GM12875 (cell line): ENCODE data around the gene ANKRD18A.
"Not testable (repeated sequence)": the region's sequence is repeated elsewhere in the genome, so short reads cannot be mapped to it uniquely, and the experiment has no call there.

ENCODE experiments used
- H3K4me3 ChIP-seq: one replicate; pipeline ENCODE4 v1.5.1; 2011; ENCODE audit warnings: low read depth, low read length, control low read depth
- CTCF ChIP-seq: IDR thresholded peaks from 2 replicates; pipeline ENCODE4 v1.5.1; 2011; ENCODE audit warnings: low read depth, mild to moderate bottlenecking, control low read depth, inconsistent platforms, low read length, moderate library complexity, borderline replicate concordance; ENCODE audit not compliant: insufficient read depth

Gene ANKRD18A

GRCh38 chr9:38629511-38629910 lies 9.1 kb upstream of the ANKRD18A start:
- TF ChIP-seq CTCF: no peak
- H3K4me3 ChIP-seq: no peak overlapping the region

DNA sequence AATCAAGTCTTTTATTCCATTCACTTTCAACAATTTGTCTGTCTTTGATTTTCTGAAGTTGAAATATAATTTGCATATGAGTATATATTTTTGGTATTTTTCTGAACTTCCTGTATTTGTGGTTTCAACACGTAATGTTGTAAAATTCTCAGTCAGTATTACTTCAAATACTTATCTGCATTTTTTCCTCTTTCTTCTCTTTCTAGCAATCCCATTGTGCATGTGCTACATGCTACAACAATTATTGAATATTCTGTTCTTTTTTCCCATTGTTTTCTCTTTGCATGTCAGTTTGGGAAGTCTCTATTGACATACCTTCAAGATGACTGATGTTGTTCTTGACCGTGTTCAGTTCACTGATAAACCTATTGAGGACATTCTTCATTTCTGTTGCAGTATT lies 5.6 kb upstream of the ANKRD18A start:
- no peak overlapping the region for H3K4me3 ChIP-seq
- TF ChIP-seq CTCF: no peak

- no peak for TF ChIP-seq CTCF
- H3K4me3 ChIP-seq: no peak overlapping the region
Observed at GRCh38 chr9:38622951-38623350, 2.6 kb upstream of the ANKRD18A start.

DNA sequence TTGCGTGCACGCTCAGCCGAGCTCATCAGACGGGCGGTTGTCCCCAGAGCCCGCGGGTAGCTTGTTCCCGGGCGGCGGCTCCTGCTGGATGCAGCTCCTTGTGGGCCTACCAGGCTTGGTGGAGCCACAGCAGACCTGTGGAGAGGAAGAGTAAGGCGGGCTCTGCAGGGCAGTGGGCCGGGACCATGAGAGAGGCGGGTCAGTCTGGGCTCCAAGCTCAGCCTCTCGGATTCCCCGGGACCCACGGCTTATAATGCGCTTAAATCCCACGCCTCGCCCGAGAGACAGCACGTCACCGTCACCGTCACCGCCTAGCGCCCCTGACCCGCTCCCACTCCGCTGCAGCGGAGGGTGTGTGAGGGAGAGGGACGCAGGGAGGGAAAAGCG lies 1.9 kb upstream of the ANKRD18A start:
- peak overlapping the region; percentile 46 for H3K4me3 ChIP-seq

DNA sequence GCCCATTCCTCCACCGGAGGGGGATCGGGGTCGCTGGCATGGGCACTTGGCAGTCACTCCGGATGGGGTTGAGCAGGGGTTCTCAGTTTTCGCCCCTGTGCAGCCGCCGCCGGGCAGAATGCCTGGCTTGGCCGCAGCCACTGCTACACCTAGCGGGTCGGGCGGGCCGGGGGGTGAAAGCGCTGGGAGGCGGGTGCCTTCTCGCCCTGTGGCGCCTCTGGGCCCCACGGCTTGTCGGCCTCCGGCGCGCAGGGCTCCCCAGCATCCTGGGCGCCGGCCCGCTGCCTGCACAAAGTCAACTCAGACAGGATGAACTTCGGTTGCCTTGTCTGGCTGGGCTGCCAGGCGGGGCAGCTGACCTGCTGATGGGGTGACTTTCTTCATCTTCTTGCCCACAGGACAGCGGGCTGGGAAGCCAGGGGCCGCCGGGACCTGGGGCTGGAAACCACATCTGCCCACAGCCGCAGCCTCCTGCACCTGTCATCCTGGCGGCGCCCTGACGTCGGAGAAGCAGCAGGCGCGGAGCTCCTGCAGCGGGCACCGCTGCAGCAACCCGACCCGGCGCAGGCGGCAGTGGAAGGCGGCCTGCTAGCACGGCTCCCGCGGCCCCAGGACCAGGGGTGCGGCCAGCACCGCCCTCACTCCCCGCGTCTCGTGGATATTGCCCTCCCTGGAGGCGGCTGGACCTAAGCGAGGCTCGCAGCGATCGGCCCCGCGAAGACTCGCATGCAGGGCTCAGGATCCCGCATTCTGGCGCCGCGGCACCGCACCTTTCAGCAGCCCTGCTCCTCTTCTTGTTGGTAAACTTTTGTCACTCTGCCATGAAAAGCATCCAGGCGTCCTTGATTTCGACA lies 1.3 kb upstream of the ANKRD18A start:
- peak overlapping the region; percentile 46 for H3K4me3 ChIP-seq
- TF ChIP-seq CTCF: no peak

More for the DNA sequence above, 1.9 kb upstream of the ANKRD18A start:
- no peak for TF ChIP-seq CTCF

DNA sequence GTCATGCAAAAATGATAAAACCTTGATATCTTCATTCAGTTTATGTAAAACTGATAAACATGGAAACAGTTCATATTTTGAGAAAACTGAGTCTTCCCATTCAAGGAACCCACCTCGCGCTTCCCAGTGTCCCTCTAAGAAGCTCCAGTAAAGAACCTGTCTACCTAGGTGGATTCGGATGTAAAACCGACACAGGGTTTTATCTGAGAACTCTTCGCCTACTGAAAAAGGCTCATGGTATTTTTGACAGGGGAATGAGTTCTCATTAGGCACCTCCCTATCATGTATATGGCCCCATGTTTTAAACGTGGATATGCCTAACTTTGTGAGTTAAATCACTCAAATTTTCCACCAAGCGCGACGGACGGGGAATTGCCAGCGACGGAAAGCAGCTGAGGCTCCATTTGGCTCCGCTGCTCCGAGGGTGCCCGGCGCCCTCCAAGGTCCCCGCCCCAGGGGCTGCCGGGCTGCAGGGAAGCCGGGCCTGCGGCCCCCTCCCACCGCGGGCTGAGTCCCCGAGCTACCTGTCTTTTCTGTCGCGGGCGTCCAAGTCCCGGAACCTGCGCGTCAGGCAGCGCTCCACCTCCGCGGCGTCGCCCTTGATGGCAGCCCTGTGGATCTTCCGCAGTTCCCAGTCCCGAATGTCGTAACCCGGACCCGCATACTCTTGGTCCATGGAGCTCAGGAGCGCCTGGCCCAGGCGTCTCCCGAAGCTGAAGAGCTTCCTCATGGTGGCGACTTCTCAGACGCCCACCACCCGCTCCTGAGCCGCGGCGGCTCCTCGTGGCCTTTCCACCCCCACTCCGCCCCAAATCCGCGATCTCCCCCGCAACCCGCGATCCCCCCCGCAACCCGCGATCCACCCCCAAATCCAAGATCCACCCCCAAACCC lies 594 bp downstream of the ANKRD18A start:
- peak overlapping the region; percentile 46 for H3K4me3 ChIP-seq
- TF ChIP-seq CTCF: no peak

DNA sequence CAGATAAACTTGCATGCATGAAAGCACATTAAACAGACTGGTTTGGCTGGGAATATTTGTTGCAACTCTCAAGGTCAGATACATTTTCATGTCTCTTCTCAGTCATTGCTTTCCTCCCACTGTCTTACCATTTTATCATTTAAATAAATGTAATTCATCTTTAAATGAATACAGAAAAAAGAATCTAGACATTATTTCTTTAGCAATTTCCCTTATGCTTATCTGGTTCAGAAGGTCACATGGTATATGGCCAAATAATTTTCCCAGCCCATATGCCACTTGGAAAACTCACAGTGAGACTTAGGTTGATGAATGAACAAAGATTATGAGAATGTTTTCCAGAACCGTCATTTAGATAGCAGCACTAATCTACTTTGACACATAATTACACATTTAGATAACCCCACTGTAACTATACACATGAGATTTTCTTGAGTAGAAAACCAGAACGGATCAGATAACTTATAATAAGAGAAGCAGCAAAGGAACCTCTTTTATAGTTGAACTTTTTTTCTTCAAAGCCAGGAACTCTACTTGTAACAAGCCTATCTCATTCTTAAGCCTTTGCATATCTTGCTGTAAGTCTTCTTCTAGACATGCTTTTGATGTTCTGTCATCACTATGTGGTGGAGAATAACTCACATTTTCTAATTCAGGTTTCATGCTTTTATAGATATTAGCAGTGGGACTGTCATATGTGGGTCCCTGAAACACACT lies 22.2 kb downstream of the ANKRD18A start:
- H3K4me3 ChIP-seq: not testable (repeated sequence)

- H3K4me3 ChIP-seq: not testable (repeated sequence)
Observed at GRCh38 chr9:38595117-38595516, 25.3 kb downstream of the ANKRD18A start.

- not testable (repeated sequence) for H3K4me3 ChIP-seq
Observed at GRCh38 chr9:38591346-38592063, 28.9 kb downstream of the ANKRD18A start.

DNA sequence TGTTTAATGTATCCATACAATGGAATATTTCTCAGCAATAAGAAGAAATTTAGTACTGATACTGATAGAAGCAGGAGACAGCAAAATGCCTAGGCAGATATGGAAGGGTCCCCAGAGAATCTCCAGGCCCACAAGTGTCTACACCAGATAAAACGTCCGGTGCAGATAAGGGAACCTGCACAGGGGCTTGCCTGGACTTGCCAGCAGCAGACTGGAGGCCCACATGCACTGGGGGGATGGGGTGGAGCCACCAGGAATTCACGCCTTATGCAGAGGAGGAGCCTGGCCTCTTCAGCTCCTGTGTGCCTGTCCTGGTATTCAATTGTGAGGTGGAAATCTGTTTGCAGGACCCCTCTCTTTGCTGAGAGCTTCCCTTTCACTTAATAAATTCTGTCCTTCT lies 36.6 kb downstream of the ANKRD18A start:
- not testable (repeated sequence) for H3K4me3 ChIP-seq

DNA sequence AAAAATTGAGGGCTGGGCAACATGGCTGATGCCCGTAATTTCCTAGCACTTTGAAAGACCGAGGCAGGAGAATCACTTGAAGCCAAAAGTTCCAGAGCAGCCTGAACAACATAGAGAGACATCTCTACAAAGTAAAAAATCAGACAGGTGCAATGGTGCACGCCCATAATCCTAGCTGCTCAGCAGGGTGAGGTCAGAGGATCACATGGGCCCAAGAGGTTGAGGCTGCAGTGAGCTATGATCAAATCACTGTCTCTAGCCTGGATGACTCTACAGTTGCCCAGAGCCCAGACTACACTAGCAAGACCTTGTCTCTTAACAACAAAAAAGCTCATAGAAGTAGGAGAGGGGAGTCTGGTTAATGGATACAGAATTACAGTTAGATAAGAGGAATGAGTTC lies 40.3 kb downstream of the ANKRD18A start:
- not testable (repeated sequence) for H3K4me3 ChIP-seq
